IPS-18a (cell line): ENCODE measurements around the gene SHKBP1.
"Not testable (repeated sequence)": the region's sequence is repeated elsewhere in the genome, so short reads cannot be mapped to it uniquely, and the experiment has no call there.

Source experiments
- H3K27ac ChIP-seq: one replicate; pipeline ENCODE4 v1.5.1; 2013; ENCODE audit warnings: low read length
- H3K27me3 ChIP-seq: one replicate; pipeline ENCODE4 v1.6.1; 2013; ENCODE audit warnings: mild to moderate bottlenecking, low read length; ENCODE audit not compliant: control insufficient read depth, insufficient read depth
- H3K36me3 ChIP-seq: one replicate; pipeline ENCODE4 v1.6.1; 2013; ENCODE audit warnings: low read depth, low read length; ENCODE audit not compliant: control insufficient read depth
- H3K4me1 ChIP-seq: one replicate; pipeline ENCODE4 v1.6.1; 2013; ENCODE audit warnings: low read depth, low read length; ENCODE audit not compliant: control insufficient read depth
- H3K4me3 ChIP-seq: one replicate; pipeline ENCODE4 v1.5.1; 2013; ENCODE audit warnings: low read length
- H3K9ac ChIP-seq: one replicate; pipeline ENCODE4 v1.6.1; 2013; ENCODE audit warnings: mild to moderate bottlenecking, low read length, moderate library complexity
- H3K9me3 ChIP-seq: one replicate; pipeline ENCODE4 v1.6.1; 2013; ENCODE audit warnings: low read depth, low read length; ENCODE audit not compliant: control insufficient read depth

Gene SHKBP1

GRCh38 chr19:40588110-40588854 lies 11.6 kb downstream of the SHKBP1 start:
- Histone ChIP-seq H3K9ac (no peak overlapping the region), H3K9me3 (no peaks in the 10 kb centered on the region), H3K27ac (no peak overlapping the region), H3K4me1 (no peaks in the 10 kb centered on the region), H3K36me3 (peaks cover 11% of the 10 kb centered on the region), H3K27me3 (no peaks in the 10 kb centered on the region), H3K4me3 (no peak overlapping the region)

GRCh38 chr19:40588926-40589569 lies 12.4 kb downstream of the SHKBP1 start:
- H3K27ac ChIP-seq: no peak overlapping the region
- H3K9me3 ChIP-seq: no peaks in the 10 kb centered on the region
- H3K36me3 ChIP-seq: peaks cover 11% of the 10 kb centered on the region
- H3K4me1 ChIP-seq: no peaks in the 10 kb centered on the region
- no peak overlapping the region for H3K4me3 ChIP-seq
- no peak overlapping the region for H3K9ac ChIP-seq
- H3K27me3 ChIP-seq: no peaks in the 10 kb centered on the region

GRCh38 chr19:40589591-40590429 lies 13.1 kb downstream of the SHKBP1 start:
- Histone ChIP-seq H3K9me3 (no peaks in the 10 kb centered on the region), H3K27me3 (no peaks in the 10 kb centered on the region)

GRCh38 chr19:40590464-40591265 lies 14.0 kb downstream of the SHKBP1 start:
- no peaks in the 10 kb centered on the region for H3K27me3 ChIP-seq
- no peaks in the 10 kb centered on the region for H3K9me3 ChIP-seq
- no peak overlapping the region for H3K27ac ChIP-seq
- no peak overlapping the region for H3K4me3 ChIP-seq
- no peaks in the 10 kb centered on the region for H3K4me1 ChIP-seq
- H3K9ac ChIP-seq: no peak overlapping the region
- H3K36me3 ChIP-seq: peaks cover 5% of the 10 kb centered on the region

More at GRCh38 chr19:40589591-40590429, 13.1 kb downstream of the SHKBP1 start:
- H3K36me3 ChIP-seq: peaks cover 5% of the 10 kb centered on the region
- no peak overlapping the region for H3K9ac ChIP-seq
- H3K4me3 ChIP-seq: no peak overlapping the region
- H3K27ac ChIP-seq: no peak overlapping the region
- no peaks in the 10 kb centered on the region for H3K4me1 ChIP-seq

- not testable (repeated sequence) for H3K9ac ChIP-seq, H3K4me3 ChIP-seq, H3K4me1 ChIP-seq, H3K27ac ChIP-seq, H3K27me3 ChIP-seq, H3K36me3 ChIP-seq, H3K9me3 ChIP-seq
Observed at GRCh38 chr19:40591724-40592123, 15.1 kb downstream of the SHKBP1 start.

GRCh38 chr19:40592170-40592569 lies 15.5 kb downstream of the SHKBP1 start:
- Histone ChIP-seq H3K27ac (no peak overlapping the region), H3K9me3 (no peaks in the 10 kb centered on the region), H3K9ac (no peak overlapping the region), H3K4me1 (no peaks in the 10 kb centered on the region), H3K4me3 (no peak overlapping the region), H3K27me3 (peaks cover 9% of the 10 kb centered on the region), H3K36me3 (peaks cover 5% of the 10 kb centered on the region)

- no peak overlapping the region for H3K4me3 ChIP-seq
- peaks cover 22% of the 10 kb centered on the region for H3K27me3 ChIP-seq
- no peaks in the 10 kb centered on the region for H3K36me3 ChIP-seq
- no peak overlapping the region for H3K27ac ChIP-seq
- no peaks in the 10 kb centered on the region for H3K9me3 ChIP-seq
- peaks cover 6% of the 10 kb centered on the region for H3K4me1 ChIP-seq
- H3K9ac ChIP-seq: no peak overlapping the region
Observed at GRCh38 chr19:40594255-40594654, 17.6 kb downstream of the SHKBP1 start.

- Histone ChIP-seq H3K9ac (no peak overlapping the region), H3K27ac (no peak overlapping the region), H3K27me3 (peaks cover 26% of the 10 kb centered on the region), H3K4me1 (peaks cover 6% of the 10 kb centered on the region), H3K4me3 (no peak overlapping the region), H3K36me3 (no peaks in the 10 kb centered on the region), H3K9me3 (no peaks in the 10 kb centered on the region)
Observed at GRCh38 chr19:40594657-40595091, 18.0 kb downstream of the SHKBP1 start.

GRCh38 chr19:40596608-40597328 lies 20.1 kb downstream of the SHKBP1 start:
- Histone ChIP-seq H3K9ac (no peak overlapping the region), H3K27ac (no peak overlapping the region), H3K36me3 (no peaks in the 10 kb centered on the region), H3K4me1 (peaks cover 6% of the 10 kb centered on the region), H3K27me3 (peaks cover 46% of the 10 kb centered on the region), H3K4me3 (peak overlapping the region; percentile 59), H3K9me3 (no peaks in the 10 kb centered on the region)

GRCh38 chr19:40597329-40597838 lies 20.7 kb downstream of the SHKBP1 start:
- Histone ChIP-seq H3K4me1 (peaks cover 6% of the 10 kb centered on the region), H3K9ac (no peak overlapping the region), H3K4me3 (peak overlapping the region; percentile 59), H3K27ac (no peak overlapping the region), H3K9me3 (no peaks in the 10 kb centered on the region), H3K27me3 (peaks cover 52% of the 10 kb centered on the region), H3K36me3 (no peaks in the 10 kb centered on the region)
